22Rv1 (cell line): Measurements from ENCODE around the gene U2AF2.

Experiments
- CTCF ChIP-seq: fragments of 450-650 bp; IDR thresholded peaks from 2 replicates; pipeline ENCODE4 v1.5.1; 2017; ENCODE audit warnings: mild to moderate bottlenecking
- ZFX ChIP-seq: fragments of 450-650 bp; IDR thresholded peaks from 2 replicates; pipeline ENCODE4 v1.6.1; 2017; ENCODE audit warnings: antibody characterized with exemption, borderline replicate concordance

GRCh38 chr19:55611983-55612645 is 42.7 kb upstream of the U2AF2 start:
- no peak for TF ChIP-seq CTCF
- no peak for TF ChIP-seq ZFX
